NCI-H748 (cell line): Measurements from ENCODE around the gene LRP1B.

Experiments used
- DNase-seq: peaks from one replicate; lab custom pipeline; 2025; ENCODE audit not compliant: unreplicated experiment; lab: John Stamatoyannopoulos, UW

The LRP1B gene

DNA sequence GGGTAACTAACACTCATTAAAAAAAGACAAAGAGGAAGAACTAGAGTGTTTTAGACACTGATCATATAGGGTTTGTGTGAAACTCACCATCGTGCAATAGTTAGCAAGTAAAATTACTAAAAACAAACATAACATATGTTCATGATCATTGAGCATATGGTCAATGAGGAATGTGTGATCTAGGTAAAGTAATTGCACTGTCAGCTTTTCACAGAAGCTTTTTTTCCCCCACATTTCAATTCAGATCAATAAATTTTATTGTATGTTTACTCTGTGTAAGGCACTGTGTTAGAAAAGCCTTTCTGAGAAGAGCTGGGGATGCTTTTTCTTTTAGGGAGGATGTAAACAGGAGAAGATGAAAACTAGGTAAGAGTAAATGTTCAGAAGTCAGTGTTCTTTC lies 348.2 kb downstream of the LRP1B start:
- DNase-seq = no peak

- no peak for DNase-seq
Observed at GRCh38 chr2:141778315-141778835, 352.4 kb downstream of the LRP1B start.

DNA sequence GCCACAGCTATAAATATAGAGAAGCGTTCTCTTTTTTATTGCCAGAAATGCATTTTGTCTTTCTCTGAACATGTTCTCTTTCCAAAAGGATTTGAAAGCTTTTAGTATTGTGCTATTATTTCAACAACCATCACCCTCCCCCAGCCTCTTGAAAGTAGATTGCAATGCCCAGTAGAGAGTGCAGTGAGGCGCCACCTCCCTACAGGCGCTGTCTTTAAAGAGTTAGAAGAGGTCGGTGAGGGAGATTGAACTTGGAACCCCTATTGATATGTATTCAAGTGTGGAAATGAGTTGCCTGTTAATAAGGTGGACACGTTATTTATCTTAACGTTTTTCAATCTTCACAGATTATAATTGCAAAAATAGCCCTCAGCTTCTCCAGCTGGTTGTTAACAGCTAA lies 360.3 kb downstream of the LRP1B start:
- DNase-seq = no peak

DNA sequence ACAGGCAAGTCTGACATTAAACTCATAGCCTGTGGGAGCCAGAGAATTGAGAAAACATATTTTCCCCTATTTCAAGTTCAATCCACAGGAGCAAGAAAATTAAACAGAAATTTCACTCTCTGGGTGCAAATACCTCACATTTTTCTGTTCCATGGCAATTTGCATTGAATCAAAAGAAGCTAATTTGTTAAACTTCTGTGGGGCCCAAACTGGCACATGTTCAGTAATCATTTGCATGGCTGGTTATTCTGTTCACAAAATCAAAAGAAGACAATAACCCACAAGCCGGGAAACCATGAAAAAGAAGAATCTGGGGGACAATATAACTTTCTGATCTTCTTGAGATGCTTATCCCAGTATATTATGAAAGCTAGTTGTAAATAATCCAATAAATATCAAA lies 363.1 kb downstream of the LRP1B start:
- DNase-seq = no peak

DNA sequence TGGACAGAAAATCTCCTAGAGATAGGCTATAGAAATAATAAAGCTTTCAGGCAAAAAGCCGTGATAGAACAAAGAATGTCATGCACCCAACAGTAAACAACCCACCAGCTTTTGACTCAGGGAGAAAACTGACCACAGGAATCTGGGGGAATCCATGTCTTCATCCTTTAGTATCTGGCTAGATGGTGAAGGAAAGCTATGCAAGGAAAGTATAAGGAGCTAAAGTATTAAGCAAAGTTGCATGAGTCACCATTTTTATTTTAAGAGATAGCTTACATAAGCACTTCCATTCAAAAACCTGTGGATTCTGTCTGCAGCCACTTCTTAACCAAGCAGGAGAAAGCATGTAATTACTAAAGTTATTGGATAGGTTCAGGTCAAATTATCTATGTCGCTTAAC lies 363.8 kb downstream of the LRP1B start:
- no peak for DNase-seq

DNA sequence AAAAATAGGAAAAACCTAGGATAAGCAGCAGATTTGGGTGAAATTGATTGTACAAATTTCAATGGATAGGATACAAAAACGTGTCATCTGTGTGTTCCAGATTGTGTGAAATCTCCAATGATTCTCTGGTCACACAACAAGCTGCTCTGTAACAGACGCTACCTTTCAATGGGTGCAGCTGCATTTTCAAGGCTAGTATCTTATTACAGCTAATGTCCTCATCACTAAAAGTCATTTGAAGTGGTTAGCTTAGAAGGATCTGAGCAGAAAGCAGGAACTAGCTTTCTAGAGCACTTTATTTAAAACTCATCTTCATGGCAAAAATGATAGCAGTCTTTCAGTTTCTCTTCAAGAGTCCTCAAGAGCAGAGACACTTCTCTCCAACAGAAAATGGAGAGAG lies 364.6 kb downstream of the LRP1B start:
- peak; percentile 14 for DNase-seq

GRCh38 chr2:141748616-141749015 lies 382.2 kb downstream of the LRP1B start:
- no peak for DNase-seq

GRCh38 chr2:141741652-141742051 lies 389.2 kb downstream of the LRP1B start:
- DNase-seq = no peak

GRCh38 chr2:141737492-141738255 lies 393.1 kb downstream of the LRP1B start:
- DNase-seq = no peak

DNA sequence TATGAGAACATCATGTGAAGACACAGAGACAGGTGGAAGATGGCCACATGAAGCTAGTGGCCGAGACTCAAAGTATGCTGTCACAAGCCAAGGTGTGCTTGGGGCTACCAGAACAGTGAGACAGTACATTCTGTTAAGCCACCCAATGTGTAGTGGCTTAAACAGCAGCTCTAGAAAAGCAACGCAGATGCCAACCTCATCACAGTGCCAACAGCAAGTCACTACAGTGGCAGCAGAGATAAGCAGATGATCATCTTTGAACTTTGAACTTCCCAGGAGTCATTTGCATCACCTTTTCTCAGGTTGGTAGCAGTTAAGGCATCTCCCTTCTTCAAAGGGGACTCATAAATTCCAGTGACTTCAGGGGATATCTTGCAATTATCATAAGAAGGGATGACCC lies 394.4 kb downstream of the LRP1B start:
- no peak for DNase-seq

DNA sequence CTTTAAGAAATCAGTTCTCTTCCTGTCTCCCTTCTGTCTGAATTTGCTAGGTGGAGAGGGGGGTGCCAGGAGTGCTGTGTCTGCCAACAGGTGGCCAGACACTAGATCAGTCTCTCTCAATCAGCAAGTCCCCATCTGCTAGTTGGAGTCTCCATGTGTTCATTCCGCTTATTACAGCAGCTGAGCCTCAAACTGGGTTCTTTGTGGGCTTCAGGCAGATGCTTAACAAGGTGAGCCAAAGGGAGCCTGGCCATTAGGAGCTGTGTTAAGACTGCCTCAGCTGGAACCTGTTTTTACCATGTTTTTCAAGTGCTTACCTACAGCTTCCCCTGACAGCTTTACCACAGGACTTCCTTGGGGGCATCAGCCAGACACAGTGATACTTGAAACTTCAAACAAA lies 401.9 kb downstream of the LRP1B start:
- peak; percentile 1 for DNase-seq

DNA sequence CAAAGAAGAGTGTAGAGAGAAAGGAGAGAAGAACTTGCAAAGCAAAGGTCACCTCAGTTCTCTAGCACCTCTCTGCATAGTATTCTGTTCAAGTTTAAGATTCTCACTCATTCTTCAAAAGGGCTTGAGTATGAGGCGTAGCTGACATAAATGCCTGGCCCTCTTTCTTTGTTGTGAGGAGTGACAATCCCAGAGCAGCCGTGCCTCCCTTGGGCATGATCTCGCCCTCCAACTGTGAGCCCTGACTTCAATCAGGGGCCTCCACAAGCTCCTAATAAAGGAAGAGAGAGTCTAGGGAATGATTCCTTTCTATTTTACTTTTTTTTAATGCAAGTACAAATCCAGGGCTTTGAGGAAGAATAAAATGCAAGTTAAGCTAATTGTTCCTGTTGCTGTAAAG lies 402.7 kb downstream of the LRP1B start:
- no peak for DNase-seq

GRCh38 chr2:141724426-141724825 lies 406.4 kb downstream of the LRP1B start:
- no peak for DNase-seq

- no peak for DNase-seq
Observed at GRCh38 chr2:141723814-141724213, 407.0 kb downstream of the LRP1B start.

DNA sequence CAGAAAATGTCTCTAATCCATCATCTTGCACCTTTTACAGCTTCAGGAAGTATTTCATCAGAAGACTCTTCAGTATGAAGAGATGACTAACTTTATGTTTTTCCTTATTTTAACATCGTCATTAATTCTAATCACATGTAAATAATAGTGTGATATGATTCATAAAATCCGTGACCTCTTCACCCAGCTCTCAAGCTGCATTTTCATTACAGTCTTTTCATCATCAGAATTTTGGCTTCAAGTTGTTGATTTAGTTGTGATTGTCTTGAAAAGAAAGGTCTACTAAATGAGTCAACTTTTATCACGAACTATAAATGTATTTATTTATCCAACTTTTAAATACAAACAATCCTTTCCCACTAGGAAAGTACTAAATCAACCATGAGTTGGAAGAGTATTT lies 410.3 kb downstream of the LRP1B start:
- DNase-seq = no peak

GRCh38 chr2:141714496-141714895 lies 416.3 kb downstream of the LRP1B start:
- DNase-seq = no peak

DNA sequence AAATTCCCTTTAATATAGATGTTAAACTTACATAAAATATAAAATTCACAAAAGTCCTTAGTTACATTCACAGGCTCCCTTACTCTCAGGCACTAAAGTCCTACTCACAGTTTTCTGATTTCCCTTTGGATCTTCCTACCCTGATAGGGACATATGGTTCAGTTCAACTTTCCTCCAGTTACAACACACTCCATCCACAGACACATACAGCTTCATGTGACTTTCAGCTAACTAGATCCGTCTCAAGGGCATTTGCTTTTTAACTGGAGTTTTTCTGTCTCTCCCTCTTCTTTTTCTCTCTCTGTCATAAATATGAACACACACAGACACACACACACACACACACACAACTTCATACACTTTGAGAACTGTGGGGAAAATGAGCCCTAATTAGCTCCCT lies 419.2 kb downstream of the LRP1B start:
- DNase-seq = no peak

DNA sequence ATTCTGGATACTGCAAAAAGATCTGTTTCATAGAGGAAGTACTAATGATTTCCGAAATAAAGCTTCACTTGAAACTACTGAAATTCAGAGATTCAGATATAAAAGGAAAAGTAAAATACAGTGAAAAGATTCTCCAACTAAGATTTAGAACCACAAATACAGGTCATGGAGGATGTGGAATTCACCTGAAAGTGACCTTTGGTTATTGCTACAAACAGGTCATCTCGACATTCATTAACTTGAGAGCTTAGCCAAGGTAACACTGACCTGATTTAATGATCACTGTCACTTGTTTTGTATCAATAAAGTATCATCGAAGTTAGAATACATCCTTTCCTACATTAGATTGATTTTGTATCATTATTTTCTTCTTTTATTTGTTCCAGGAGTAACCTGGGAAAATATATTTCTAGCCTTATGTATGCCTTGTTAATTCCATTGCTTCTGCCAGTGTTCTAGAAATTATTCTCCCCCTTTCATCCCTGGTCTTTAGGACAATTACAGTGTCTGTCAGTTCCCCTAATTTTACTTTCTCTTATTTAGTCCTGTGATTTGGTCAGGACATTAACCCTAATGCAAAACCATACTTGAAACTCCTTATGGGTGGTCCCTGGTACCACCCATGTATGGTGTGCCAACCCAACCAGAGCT lies 420.1 kb downstream of the LRP1B start:
- DNase-seq = no peak

GRCh38 chr2:141709756-141710155 lies 421.1 kb downstream of the LRP1B start:
- no peak for DNase-seq

DNA sequence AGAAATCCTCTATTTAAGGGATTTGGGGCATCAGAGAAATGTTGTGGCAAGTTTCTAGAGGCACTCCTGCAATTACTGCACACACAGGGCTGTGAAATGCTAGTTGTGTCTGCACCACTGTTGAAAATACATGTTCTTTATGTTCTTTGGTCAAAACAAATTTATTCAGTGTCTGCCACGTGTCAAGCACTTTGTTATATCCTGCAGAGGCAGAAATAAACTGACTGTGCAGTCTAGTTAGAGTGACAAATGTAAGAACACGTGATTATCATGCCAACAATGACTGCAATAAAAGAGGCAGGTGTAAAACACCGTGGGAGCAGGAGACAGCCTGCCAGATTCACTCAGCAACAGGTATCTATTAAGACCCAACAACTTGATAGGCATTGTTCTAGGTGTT lies 423.3 kb downstream of the LRP1B start:
- DNase-seq = peak; percentile 82

DNA sequence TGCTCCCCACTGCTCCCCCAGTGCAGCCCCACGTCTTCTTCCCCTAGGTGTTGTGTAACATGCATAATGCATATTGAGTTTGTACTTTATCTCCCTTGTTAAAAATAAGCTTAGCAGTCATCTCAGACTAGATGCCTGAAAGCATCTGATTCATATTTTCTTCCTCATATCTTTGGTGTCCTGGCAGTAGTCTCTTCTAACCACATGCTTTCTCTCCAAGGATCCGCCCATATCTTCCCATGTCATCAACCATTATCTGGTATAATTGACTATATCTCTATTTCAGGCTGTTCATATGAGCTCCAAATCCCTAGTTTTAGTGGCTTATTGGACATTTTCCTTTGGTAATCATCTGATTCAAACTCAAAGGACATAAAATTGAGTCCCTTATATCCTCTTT lies 426.3 kb downstream of the LRP1B start:
- DNase-seq = no peak

GRCh38 chr2:141703501-141703900 lies 427.3 kb downstream of the LRP1B start:
- no peak for DNase-seq

DNA sequence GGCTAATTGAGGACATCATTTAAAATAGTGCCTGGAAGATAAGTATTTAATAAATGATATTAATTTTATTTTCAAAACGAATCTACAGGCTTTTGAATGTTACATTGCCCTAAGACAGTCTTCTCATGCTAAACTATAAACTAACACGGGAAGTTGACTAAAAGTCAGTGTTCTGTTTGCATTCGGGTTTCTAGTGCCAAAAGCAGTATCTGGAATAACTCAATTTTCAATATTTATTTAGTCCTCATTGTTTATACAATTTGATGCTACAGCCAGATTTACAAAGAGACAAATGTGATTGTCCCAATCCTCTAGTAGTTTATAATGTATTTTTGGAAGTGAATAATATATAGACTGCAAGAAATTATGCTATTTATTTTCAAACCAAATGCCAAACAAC lies 429.2 kb downstream of the LRP1B start:
- DNase-seq = no peak
